Measurements from ENCODE around the gene SPPL2C. TPM values are rescaled to one million over a fixed set of nuclear protein-coding genes. Genes with fewer than 3 reads are reported as not detected.

SPPL2C gene
- total RNA-seq, 1 donor from 2014 or later, result not detected

- no peak overlapping the region for H3K4me2 ChIP-seq
- no peaks in the 10 kb centered on the region for H3K36me3 ChIP-seq
- H3K27ac Mint-ChIP-seq, result no peak overlapping the region
- H3K9ac ChIP-seq, result no peak overlapping the region
- no peak for DNase-seq (ENCODE audit: low spot score)
- H4K20me1 ChIP-seq (ENCODE audit: low read depth), result no peaks in the 10 kb centered on the region
- no peaks in the 10 kb centered on the region for H3F3A ChIP-seq (ENCODE audit: low read depth)
- H3K4me3 Mint-ChIP-seq, result no peak overlapping the region
- no peak overlapping the region for H3K27ac ChIP-seq
- peaks cover 4% of the 10 kb centered on the region for H3K4me1 ChIP-seq
- no peaks in the 10 kb centered on the region for H3K9me3 ChIP-seq (ENCODE audit: low read depth)
- no peak overlapping the region for H3K4me3 ChIP-seq
- no peaks in the 10 kb centered on the region for H3K79me2 ChIP-seq (ENCODE audit: low read depth)
- no peak overlapping the region for H2AFZ ChIP-seq (replicated peaks)
- H3K4me1 Mint-ChIP-seq, result no peaks in the 10 kb centered on the region
- H3K9me3 Mint-ChIP-seq, result no peaks in the 10 kb centered on the region
- no peaks in the 10 kb centered on the region for H3K36me3 Mint-ChIP-seq
- H3K27me3 Mint-ChIP-seq (ENCODE audit: insufficient read depth, low read depth), result peaks cover 10% of the 10 kb centered on the region
- no peaks in the 10 kb centered on the region for H3K27me3 ChIP-seq
- TF ChIP-seq CTCF (IDR thresholded peaks at IDR 0.05) (no peak), EZH2phosphoT487 (IDR thresholded peaks at IDR 0.05) (no peak), EZH2 (IDR thresholded peaks at IDR 0.05) (no peak)
These were observed 5.9 kb upstream of the SPPL2C start for GRCh38 chr17:45838751-45839295.

GRCh38 chr17:45839442-45839841, 5.2 kb upstream of the SPPL2C start:
- Histone ChIP-seq H3F3A (ENCODE audit: low read depth) (no peaks in the 10 kb centered on the region), H3K27me3 (no peaks in the 10 kb centered on the region), H3K9me3 (ENCODE audit: low read depth) (no peaks in the 10 kb centered on the region), H3K4me1 (no peaks in the 10 kb centered on the region), H2AFZ (replicated peaks) (no peak overlapping the region), H3K4me3 (no peak overlapping the region), H3K9ac (no peak overlapping the region), H3K4me2 (no peak overlapping the region), H3K79me2 (ENCODE audit: low read depth) (no peaks in the 10 kb centered on the region), H4K20me1 (ENCODE audit: low read depth) (no peaks in the 10 kb centered on the region), H3K27ac (no peak overlapping the region), H3K36me3 (no peaks in the 10 kb centered on the region)
- H3K9me3 Mint-ChIP-seq, result no peaks in the 10 kb centered on the region
- no peak for DNase-seq (ENCODE audit: low spot score)
- no peak for TF ChIP-seq CTCF (IDR thresholded peaks at IDR 0.05)
- H3K27ac Mint-ChIP-seq, result no peak overlapping the region
- H3K4me3 Mint-ChIP-seq, result no peak overlapping the region
- peaks cover 9% of the 10 kb centered on the region for H3K27me3 Mint-ChIP-seq (ENCODE audit: insufficient read depth, low read depth)
- no peaks in the 10 kb centered on the region for H3K4me1 Mint-ChIP-seq
- H3K36me3 Mint-ChIP-seq, result no peaks in the 10 kb centered on the region

- Histone ChIP-seq H3K9ac (no peak overlapping the region), H3K36me3 (no peaks in the 10 kb centered on the region), H3K27me3 (no peaks in the 10 kb centered on the region), H2AFZ (replicated peaks) (no peak overlapping the region), H3F3A (ENCODE audit: low read depth) (no peaks in the 10 kb centered on the region), H3K9me3 (ENCODE audit: low read depth) (no peaks in the 10 kb centered on the region), H3K4me3 (no peak overlapping the region), H4K20me1 (ENCODE audit: low read depth) (no peaks in the 10 kb centered on the region), H3K4me1 (no peaks in the 10 kb centered on the region), H3K27ac (no peak overlapping the region), H3K4me2 (no peak overlapping the region), H3K79me2 (ENCODE audit: low read depth) (no peaks in the 10 kb centered on the region)
- no peaks in the 10 kb centered on the region for H3K4me1 Mint-ChIP-seq
- TF ChIP-seq EZH2 (IDR thresholded peaks at IDR 0.05), result no peak
- no peak for TF ChIP-seq CTCF (IDR thresholded peaks at IDR 0.05)
- no peak for TF ChIP-seq EZH2phosphoT487 (IDR thresholded peaks at IDR 0.05)
- H3K36me3 Mint-ChIP-seq, result no peaks in the 10 kb centered on the region
- peaks cover 9% of the 10 kb centered on the region for H3K27me3 Mint-ChIP-seq (ENCODE audit: insufficient read depth, low read depth)
- no peaks in the 10 kb centered on the region for H3K9me3 Mint-ChIP-seq
- DNase-seq (ENCODE audit: low spot score), result no peak
- H3K27ac Mint-ChIP-seq, result no peak overlapping the region
- no peak overlapping the region for H3K4me3 Mint-ChIP-seq
These were observed 3.5 kb upstream of the SPPL2C start for GRCh38 chr17:45841186-45841585.
